ENCODE results near the gene FIBCD1. TPM values are rescaled to one million over a fixed set of nuclear protein-coding genes. Genes with fewer than 3 reads are reported as not detected.

Gene FIBCD1
- total RNA-seq, 1 experiment from 2014 or later: 7.1 TPM

- Histone ChIP-seq H3K4me2 (ENCODE audit: insufficient read depth, insufficient read length, low read length) (no peak overlapping the region), H3K18ac (ENCODE audit: insufficient read length, low read depth, low read length) (no peak overlapping the region), H3K23ac (ENCODE audit: insufficient read length, low read depth, low read length) (no peak overlapping the region), H4K8ac (replicated peaks; ENCODE audit: insufficient read length, low read depth, low read length) (no peak overlapping the region), H2AFZ (ENCODE audit: low read length) (no peak overlapping the region), H2BK15ac (ENCODE audit: low read depth, low read length) (no peak overlapping the region), H4K20me1 (ENCODE audit: control insufficient read depth, insufficient read depth, insufficient read length) (no peaks in the 10 kb centered on the region), H3K9me3 (ENCODE audit: control insufficient read depth, low read depth, low read length) (no peaks in the 10 kb centered on the region), H3K79me1 (ENCODE audit: insufficient read depth, low read depth, low read length, poor library complexity, severe bottlenecking) (no peaks in the 10 kb centered on the region), H3T11ph (ENCODE audit: low read length) (no peak overlapping the region), H2AK5ac (ENCODE audit: insufficient read length, low read length) (no peak overlapping the region), H3K27ac (ENCODE audit: insufficient read length, low read depth, low read length) (no peak overlapping the region), H2BK20ac (ENCODE audit: low read depth, low read length, poor library complexity, severe bottlenecking) (no peak overlapping the region), H3K27me3 (ENCODE audit: insufficient read depth, low read length) (no peaks in the 10 kb centered on the region), H3K4ac (ENCODE audit: low read depth, low read length) (no peak overlapping the region), H4K91ac (ENCODE audit: insufficient read length, low read depth, low read length) (no peak overlapping the region), H2BK120ac (ENCODE audit: low read depth, low read length, poor library complexity, severe bottlenecking) (no peak overlapping the region), H3K79me2 (ENCODE audit: insufficient read depth, low read length) (no peaks in the 10 kb centered on the region), H3K56ac (ENCODE audit: insufficient read length, low read depth, low read length) (no peak overlapping the region), H3K14ac (ENCODE audit: insufficient read depth, low read length) (no peak overlapping the region), H4K5ac (ENCODE audit: insufficient read length, low read depth, low read length) (no peak overlapping the region), H3K9ac (ENCODE audit: extremely low read depth, insufficient read length, low read length) (no peak overlapping the region), H2BK12ac (ENCODE audit: insufficient read length, low read depth, low read length) (no peak overlapping the region), H3K23me2 (ENCODE audit: insufficient read length, low read depth, low read length, poor library complexity, severe bottlenecking) (no peaks in the 10 kb centered on the region), H3K4me1 (ENCODE audit: insufficient read depth, low read length) (no peaks in the 10 kb centered on the region), H2BK5ac (ENCODE audit: insufficient read length, low read length) (no peak overlapping the region)
- Mint-ChIP-seq H3K4me1 (peaks cover 0 to 25% of the 10 kb centered on the region in 2 experiments; a peak in 2 of 4 replicates), H3K27ac (no peak overlapping the region), H3K27me3 (ENCODE audit: low read depth) (peaks cover 2% of the 10 kb centered on the region), H3K9me3 (no peaks in the 10 kb centered on the region; a peak in 2 of 5 replicates), H3K36me3 (ENCODE audit: insufficient read depth in 1 of 3, low read depth in 3 of 3) (no peaks in the 10 kb centered on the region), H3K4me3 (no peak overlapping the region)
- DNase-seq: no peak
- TF ChIP-seq CTCF (conservative IDR thresholded peaks at IDR 0.05): no peak
- no CpG with 5 or more reads among the region's 8 CpGs for WGBS (ENCODE audit: extremely low coverage, insufficient read length, low lambda C conversion rate)
These were observed 45.5 kb upstream of the FIBCD1 start for GRCh38 chr9:130984521-130984920.

Measured in H9 (cell line).